RWPE1 (cell line): ENCODE results near the gene SENP6.
"Not testable (repeated sequence)": the region's sequence is repeated elsewhere in the genome, so short reads cannot be mapped to it uniquely, and the experiment has no call there.

Source experiments
- CTCF ChIA-PET: fragments of 350-600 bp; sonication (Branson Sonifier 250); formaldehyde crosslinking; extraction: SDS; loops from one replicate; lab custom pipeline; 2021; lab: Yijun Ruan, JAX
- POLR2A ChIA-PET: fragments of 400-600 bp; formaldehyde crosslinking; extraction: SDS; loops from one replicate; lab custom pipeline; 2020; ENCODE audit warnings: antibody characterized with exemption; ENCODE audit not compliant: low non-redundant PET; lab: Yijun Ruan, JAX
- DNase-seq: peaks from one replicate; pipeline ENCODE4 v3.0.0; 2012; ENCODE audit warnings: low spot score
- H3K27ac ChIP-seq: fragments of 450-650 bp; 2 replicates; pipeline ENCODE4 v1.5.1; 2017
- CTCF ChIP-seq: fragments of 450-650 bp; conservative IDR thresholded peaks from 2 replicates; pipeline ENCODE4 v1.5.1; 2017; ENCODE audit warnings: low read depth, mild to moderate bottlenecking

The SENP6 gene

GRCh38 chr6:75689576-75689975 is 87.9 kb downstream of the SENP6 start:
- H3K27ac ChIP-seq: no peak overlapping the region
- DNase-seq: no peak
- ChIA-PET POLR2A (no interaction called here), CTCF (no interaction called here)
- no peak for TF ChIP-seq CTCF

GRCh38 chr6:75691012-75691411 is 89.3 kb downstream of the SENP6 start:
- CTCF ChIA-PET: no interaction called here
- H3K27ac ChIP-seq: no peak overlapping the region
- no peak for DNase-seq
- POLR2A ChIA-PET: no interaction called here
- no peak for TF ChIP-seq CTCF

- H3K27ac ChIP-seq: no peak overlapping the region
- CTCF ChIA-PET: interaction anchor here (0.5 kb wide), 1 partner anchor 215 kb away, joined by 3 read pairs; no protein-coding TSS in a partner anchor
- no peak for TF ChIP-seq CTCF
- DNase-seq: no peak
- POLR2A ChIA-PET: no interaction called here
Observed at GRCh38 chr6:75693534-75693933, 91.9 kb downstream of the SENP6 start.

- DNase-seq: no peak
- no peak for TF ChIP-seq CTCF
- H3K27ac ChIP-seq: no peak overlapping the region
- ChIA-PET POLR2A (no interaction called here), CTCF (no interaction called here)
Observed at GRCh38 chr6:75694406-75694805, 92.7 kb downstream of the SENP6 start.

- H3K27ac ChIP-seq, POLR2A ChIA-PET, DNase-seq, CTCF ChIA-PET: not testable (repeated sequence)
Observed at GRCh38 chr6:75708334-75708733, 106.7 kb downstream of the SENP6 start.

GRCh38 chr6:75711173-75711572 is 109.5 kb downstream of the SENP6 start:
- POLR2A ChIA-PET: no interaction called here
- TF ChIP-seq CTCF: no peak
- CTCF ChIA-PET: interaction anchor here (0.8 kb wide), 1 partner anchor 19 kb away, joined by 4 read pairs; no protein-coding TSS in a partner anchor
- H3K27ac ChIP-seq: no peak overlapping the region
- DNase-seq: no peak

GRCh38 chr6:75719133-75719532 is 117.5 kb downstream of the SENP6 start:
- no peak for DNase-seq
- H3K27ac ChIP-seq: no peak overlapping the region
- ChIA-PET POLR2A (interaction anchor here (0.6 kb wide), 1 partner anchor 24 kb away, joined by 5 read pairs; no protein-coding TSS in a partner anchor), CTCF (no interaction called here)
- no peak for TF ChIP-seq CTCF
